Measurements from ENCODE around the gene GRIP2. TPM values are rescaled to one million over a fixed set of nuclear protein-coding genes. Genes with fewer than 3 reads are reported as not detected.

GRIP2 gene
- total and polyA plus RNA-seq, 2 of the 4 experiments (the other 2 are of a cell fraction): 0.05 TPM; not detected in 1

DNA sequence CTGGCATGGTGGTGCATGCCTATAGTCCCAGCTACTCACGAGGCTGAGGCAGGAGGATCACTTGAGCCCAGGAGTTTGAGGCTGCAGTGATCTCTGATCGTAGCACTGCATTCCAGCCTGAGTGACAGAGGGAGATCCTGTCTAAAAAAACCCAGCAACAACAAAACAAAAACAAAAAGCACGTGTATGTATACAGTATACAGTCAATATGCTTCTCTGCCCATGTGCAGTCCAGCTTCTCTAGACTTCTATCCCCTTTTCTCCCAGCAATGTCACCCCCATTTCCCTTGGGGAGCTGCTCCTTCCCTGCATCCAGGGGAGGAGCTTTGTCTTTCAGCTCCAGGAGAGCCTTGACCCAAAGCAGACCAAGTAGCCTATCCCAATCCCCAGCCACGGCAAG, 20.0 kb upstream of the GRIP2 start:
- no peak overlapping the region for H2BK15ac ChIP-seq (ENCODE audit: low read depth, low read length)
- no peak overlapping the region for H4K8ac ChIP-seq (ENCODE audit: low read depth in 2 of 2, low read length in 2 of 2)
- H4K20me1 ChIP-seq (ENCODE audit: insufficient read depth, low read length): no peaks in the 10 kb centered on the region
- in situ Hi-C loops (cut with MboI; ENCODE audit: low sequenced_read_pairs): loop anchor here (25.0 kb wide), 1 partner anchor 673 kb away; the partner anchor contains the start of gene WNT7A
- POLR2A ChIA-PET (ENCODE audit: unreplicated experiment): no interaction called here
- no peaks in the 10 kb centered on the region for H3K36me3 ChIP-seq (ENCODE audit: control insufficient read depth, insufficient read depth, low read length)
- no CpG with 5 or more reads among the region's 4 CpGs for WGBS, 2 experiments (ENCODE audit: extremely low coverage in 2 of 2, insufficient read length in 1 of 2)
- H3K14ac ChIP-seq (replicated peaks; ENCODE audit: low read depth, low read length): no peak overlapping the region
- H2BK120ac ChIP-seq (ENCODE audit: low read depth, low read length): no peak overlapping the region
- H3K4me1 ChIP-seq (ENCODE audit: control insufficient read depth, insufficient read depth, low read length): no peaks in the 10 kb centered on the region
- no peak overlapping the region for H3K18ac ChIP-seq (ENCODE audit: low read depth, low read length)
- H3K4me2 ChIP-seq (ENCODE audit: low read depth, low read length): no peak overlapping the region
- no peak overlapping the region for H3K23ac ChIP-seq (ENCODE audit: low read depth, low read length)
- H3K9ac ChIP-seq (ENCODE audit: low read depth, low read length): no peak overlapping the region
- no peak for TF ChIP-seq SMC3 (IDR thresholded peaks at IDR 0.05; ENCODE audit: low read depth, low read length)
- TF ChIP-seq POLR2A (IDR thresholded peaks at IDR 0.05; ENCODE audit: low read depth, low read length): no peak
- TF ChIP-seq, protein P1, sequence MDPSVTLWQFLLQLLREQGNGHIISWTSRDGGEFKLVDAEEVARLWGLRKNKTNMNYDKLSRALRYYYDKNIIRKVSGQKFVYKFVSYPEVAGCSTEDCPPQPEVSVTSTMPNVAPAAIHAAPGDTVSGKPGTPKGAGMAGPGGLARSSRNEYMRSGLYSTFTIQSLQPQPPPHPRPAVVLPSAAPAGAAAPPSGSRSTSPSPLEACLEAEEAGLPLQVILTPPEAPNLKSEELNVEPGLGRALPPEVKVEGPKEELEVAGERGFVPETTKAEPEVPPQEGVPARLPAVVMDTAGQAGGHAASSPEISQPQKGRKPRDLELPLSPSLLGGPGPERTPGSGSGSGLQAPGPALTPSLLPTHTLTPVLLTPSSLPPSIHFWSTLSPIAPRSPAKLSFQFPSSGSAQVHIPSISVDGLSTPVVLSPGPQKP (IDR thresholded peaks at IDR 0.05; ENCODE audit: borderline replicate concordance, low read depth, low read length): no peak
- no peak for TF ChIP-seq CEBPB (IDR thresholded peaks at IDR 0.05; ENCODE audit: low read depth, low read length)
- no peak for TF ChIP-seq RAD21 (IDR thresholded peaks at IDR 0.05; ENCODE audit: low read length)
- TF ChIP-seq, protein P2, sequence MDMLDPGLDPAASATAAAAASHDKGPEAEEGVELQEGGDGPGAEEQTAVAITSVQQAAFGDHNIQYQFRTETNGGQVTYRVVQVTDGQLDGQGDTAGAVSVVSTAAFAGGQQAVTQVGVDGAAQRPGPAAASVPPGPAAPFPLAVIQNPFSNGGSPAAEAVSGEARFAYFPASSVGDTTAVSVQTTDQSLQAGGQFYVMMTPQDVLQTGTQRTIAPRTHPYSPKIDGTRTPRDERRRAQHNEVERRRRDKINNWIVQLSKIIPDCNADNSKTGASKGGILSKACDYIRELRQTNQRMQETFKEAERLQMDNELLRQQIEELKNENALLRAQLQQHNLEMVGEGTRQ (IDR thresholded peaks at IDR 0.05; ENCODE audit: low read depth, low read length): no peak
- TF ChIP-seq MXI1 (IDR thresholded peaks at IDR 0.05; ENCODE audit: borderline replicate concordance, low read depth, low read length): no peak
- no peak for TF ChIP-seq CHD1 (IDR thresholded peaks at IDR 0.05; ENCODE audit: low read depth, low read length)
- no peak for TF ChIP-seq MAFK (IDR thresholded peaks at IDR 0.05; ENCODE audit: low read depth, low read length)
- TF ChIP-seq RFX5 (IDR thresholded peaks at IDR 0.05; ENCODE audit: low read depth, low read length): no peak
- TF ChIP-seq, protein P3, sequence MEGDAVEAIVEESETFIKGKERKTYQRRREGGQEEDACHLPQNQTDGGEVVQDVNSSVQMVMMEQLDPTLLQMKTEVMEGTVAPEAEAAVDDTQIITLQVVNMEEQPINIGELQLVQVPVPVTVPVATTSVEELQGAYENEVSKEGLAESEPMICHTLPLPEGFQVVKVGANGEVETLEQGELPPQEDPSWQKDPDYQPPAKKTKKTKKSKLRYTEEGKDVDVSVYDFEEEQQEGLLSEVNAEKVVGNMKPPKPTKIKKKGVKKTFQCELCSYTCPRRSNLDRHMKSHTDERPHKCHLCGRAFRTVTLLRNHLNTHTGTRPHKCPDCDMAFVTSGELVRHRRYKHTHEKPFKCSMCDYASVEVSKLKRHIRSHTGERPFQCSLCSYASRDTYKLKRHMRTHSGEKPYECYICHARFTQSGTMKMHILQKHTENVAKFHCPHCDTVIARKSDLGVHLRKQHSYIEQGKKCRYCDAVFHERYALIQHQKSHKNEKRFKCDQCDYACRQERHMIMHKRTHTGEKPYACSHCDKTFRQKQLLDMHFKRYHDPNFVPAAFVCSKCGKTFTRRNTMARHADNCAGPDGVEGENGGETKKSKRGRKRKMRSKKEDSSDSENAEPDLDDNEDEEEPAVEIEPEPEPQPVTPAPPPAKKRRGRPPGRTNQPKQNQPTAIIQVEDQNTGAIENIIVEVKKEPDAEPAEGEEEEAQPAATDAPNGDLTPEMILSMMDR (conservative IDR thresholded peaks at IDR 0.05; ENCODE audit: low read depth, low read length): no peak
- no peak for TF ChIP-seq BHLHE40 (IDR thresholded peaks at IDR 0.05; ENCODE audit: low read depth, low read length)
- TF ChIP-seq NFE2L2 (IDR thresholded peaks at IDR 0.05; ENCODE audit: low read depth, low read length): no peak
- no peak for TF ChIP-seq RCOR1 (IDR thresholded peaks at IDR 0.05; ENCODE audit: insufficient replicate concordance, low read length)
- no peak for TF ChIP-seq MAZ (IDR thresholded peaks at IDR 0.05; ENCODE audit: borderline replicate concordance, low read depth, low read length)
- H3K4me3 ChIP-seq (ENCODE audit: insufficient read depth, low read depth, low read length): no peak overlapping the region
- BruUV-seq (replicated peaks): no TSS peak
- H3K27me3 ChIP-seq (ENCODE audit: control insufficient read depth, insufficient read depth, low read length): peaks cover 48% of the 10 kb centered on the region
- no peak overlapping the region for H2AK5ac ChIP-seq (ENCODE audit: low read depth, low read length)
- H3K27ac ChIP-seq (ENCODE audit: insufficient read depth, low read length): no peak overlapping the region
- H2AFZ ChIP-seq (replicated peaks; ENCODE audit: low read length, poor library complexity): no peak overlapping the region
- H2BK5ac ChIP-seq (ENCODE audit: low read depth, low read length, poor library complexity, severe bottlenecking): no peak overlapping the region
- H2AK9ac ChIP-seq (replicated peaks; ENCODE audit: low read depth, low read length, poor library complexity): no peak overlapping the region
- H3K9me1 ChIP-seq (ENCODE audit: insufficient read depth, low read length): no peaks in the 10 kb centered on the region
- no peak for DNase-seq
- H3K4ac ChIP-seq (ENCODE audit: low read depth, low read length): no peak overlapping the region
- no peak overlapping the region for H4K91ac ChIP-seq (ENCODE audit: insufficient read depth, low read depth, low read length)
- H2BK20ac ChIP-seq (ENCODE audit: low read depth, low read length): no peak overlapping the region
- H3K9me3 ChIP-seq (ENCODE audit: control insufficient read depth, insufficient read depth, low read length): no peaks in the 10 kb centered on the region
- no peak overlapping the region for H3K56ac ChIP-seq (ENCODE audit: extremely low read depth, insufficient read depth, low read length)
- no peaks in the 10 kb centered on the region for H3K79me1 ChIP-seq (ENCODE audit: low read depth in 1 of 2, low read length in 2 of 2)
- dilution Hi-C loops (cut with HindIII; ENCODE audit: low sequenced_read_pairs, unreplicated experiment): no loop called here
- ATAC-seq (ENCODE audit: low read depth): no peak
- intact Hi-C loops (cut with micrococcal nuclease): no loop called here
- H4K5ac ChIP-seq (ENCODE audit: low read depth, low read length): no peak overlapping the region
- CTCF ChIA-PET: no interaction called here

Measured in IMR-90 (cell line).